GM10248 (cell line): Measurements from ENCODE around the gene PITPNC1.

ENCODE experiments used
- CTCF ChIA-PET: fragments of 300-600 bp; sonication (Branson Sonifier 250); formaldehyde crosslinking; extraction: SDS; loops from one replicate; lab custom pipeline; 2021; ENCODE audit warnings: antibody characterized with exemption; lab: Yijun Ruan, JAX
- POLR2A ChIA-PET: fragments of 350-650 bp; sonication (Branson Sonifier 250); formaldehyde crosslinking; extraction: SDS; loops from one replicate; lab custom pipeline; 2020; ENCODE audit warnings: antibody characterized with exemption; lab: Yijun Ruan, JAX
- DNase-seq: peaks from one replicate; pipeline ENCODE4 v3.0.0; 2012; ENCODE audit errors: extremely low spot score
- CTCF ChIP-seq: IDR thresholded peaks from 2 replicates; pipeline ENCODE4 v1.5.1; 2012; ENCODE audit warnings: mild to moderate bottlenecking, low read depth; ENCODE audit errors: extremely low read depth, missing control alignments, control extremely low read depth

The PITPNC1 gene

GRCh38 chr17:67531291-67531690 lies 154.2 kb downstream of the PITPNC1 start:
- DNase-seq, result peak; percentile 80
- ChIA-PET CTCF (interaction anchor here (0.7 to 2.3 kb wide), 3 partner anchors 13 to 152 kb away, joined by 3 to 7 read pairs (median 3); no protein-coding TSS in a partner anchor), POLR2A (no interaction called here)
- TF ChIP-seq CTCF, result no peak

DNA sequence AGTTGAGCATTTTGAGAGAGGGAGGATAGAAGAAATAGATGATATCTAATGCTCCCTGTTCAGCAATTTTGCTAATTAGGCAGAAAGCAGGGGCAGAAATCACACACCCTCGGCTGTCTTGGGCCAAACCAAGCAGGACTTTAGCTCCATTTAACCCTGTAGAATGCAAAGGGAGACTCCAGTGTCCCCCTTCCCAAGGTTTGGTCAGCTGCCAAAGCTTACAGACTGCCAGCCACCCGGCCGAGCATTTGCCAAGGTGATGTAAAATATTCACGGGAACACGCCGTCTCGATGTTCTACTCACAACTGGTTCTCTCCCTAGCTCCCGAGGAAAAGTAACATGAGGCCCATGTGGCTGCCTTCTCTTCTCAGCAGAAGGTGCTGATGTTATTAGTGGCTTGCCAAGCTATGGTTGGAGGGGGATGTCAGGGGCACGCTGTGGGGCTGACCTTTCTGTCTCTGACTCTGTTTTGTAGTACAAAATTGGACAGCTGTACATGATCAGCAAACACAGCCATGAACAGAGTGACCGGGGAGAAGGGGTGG lies 155.3 kb downstream of the PITPNC1 start:
- DNase-seq, result no peak
- POLR2A ChIA-PET, result no interaction called here
- CTCF ChIA-PET, result interaction anchor here (1.0 to 2.3 kb wide), 6 partner anchors 10 to 158 kb away, joined by 3 to 7 read pairs (median 3); no protein-coding TSS in a partner anchor
- no peak for TF ChIP-seq CTCF

DNA sequence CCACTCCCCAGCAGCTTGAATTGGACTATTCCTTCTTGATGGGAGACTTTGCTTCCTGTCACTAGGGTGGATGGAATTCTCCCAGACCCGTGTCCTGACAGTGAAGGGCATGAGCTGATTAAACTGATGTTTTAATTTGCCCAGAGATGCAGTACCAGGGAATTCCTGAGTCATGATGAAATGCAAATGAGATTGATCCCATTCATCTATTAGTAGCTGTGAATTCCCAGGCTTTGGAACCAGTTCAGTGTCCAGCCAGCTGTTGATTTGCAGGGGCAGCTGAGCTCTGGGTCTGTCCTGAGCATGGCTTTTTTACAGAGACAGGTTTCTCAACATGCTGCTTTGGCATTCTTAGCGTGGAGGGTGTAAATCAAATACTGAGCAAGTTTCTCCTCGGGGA lies 157.9 kb downstream of the PITPNC1 start:
- CTCF ChIA-PET, result interaction anchor here (0.8 to 1.5 kb wide), 8 partner anchors 9 to 160 kb away, joined by 3 to 8 read pairs (median 4); no protein-coding TSS in a partner anchor

GRCh38 chr17:67542219-67543114 lies 165.4 kb downstream of the PITPNC1 start:
- TF ChIP-seq CTCF, result no peak
- no peak for DNase-seq
- ChIA-PET CTCF (no interaction called here), POLR2A (no interaction called here)

More for the DNA sequence above, 157.9 kb downstream of the PITPNC1 start:
- POLR2A ChIA-PET, result no interaction called here
- no peak for DNase-seq
- TF ChIP-seq CTCF, result no peak

DNA sequence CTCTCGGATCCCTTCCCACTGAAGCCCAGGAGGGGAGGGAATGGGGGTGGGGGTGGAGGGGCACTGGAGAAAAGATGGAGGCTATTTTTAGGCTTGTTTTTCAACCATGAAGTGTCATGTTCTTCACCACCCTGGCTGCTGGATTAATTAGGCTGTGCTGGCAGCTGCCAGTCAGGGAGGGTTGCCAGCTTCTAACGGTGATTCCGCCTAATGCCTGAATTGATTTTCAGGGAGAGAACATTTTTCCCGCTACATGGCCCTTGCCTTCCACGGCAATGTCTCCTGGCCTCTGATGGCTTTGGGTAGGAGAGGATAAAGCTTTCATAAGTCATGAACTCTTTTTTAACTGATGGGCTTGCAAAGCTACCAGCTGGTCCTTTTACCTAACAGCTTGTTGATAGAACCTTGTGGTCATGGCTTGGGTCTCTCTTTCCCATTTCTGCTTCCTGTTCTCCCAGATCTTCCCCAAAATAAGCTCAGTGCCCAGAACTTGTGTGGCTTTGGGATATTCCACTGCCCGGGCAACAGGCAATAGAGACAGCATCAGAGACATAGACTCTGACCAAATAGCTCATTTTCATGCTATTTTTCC lies 167.4 kb downstream of the PITPNC1 start:
- DNase-seq, result no peak
- ChIA-PET CTCF (interaction anchor here (1.1 to 2.7 kb wide), 6 partner anchors 10 to 169 kb away, joined by 3 to 19 read pairs (median 5); no protein-coding TSS in a partner anchor), POLR2A (no interaction called here)
- TF ChIP-seq CTCF, result no peak
